ENCODE data around the gene VAMP1.
"Not testable (repeated sequence)": the region's sequence is repeated elsewhere in the genome, so short reads cannot be mapped to it uniquely, and the experiment has no call there.

The VAMP1 gene

GRCh38 chr12:6469092-6469491, 1.4 kb downstream of the VAMP1 start:
- no peak for DNase-seq

- DNase-seq = no peak
Measured at GRCh38 chr12:6468283-6468575, 2.2 kb downstream of the VAMP1 start.

GRCh38 chr12:6467571-6468282, 2.8 kb downstream of the VAMP1 start:
- not testable (repeated sequence) for DNase-seq

- not testable (repeated sequence) for DNase-seq
Measured at GRCh38 chr12:6466751-6467150, 3.7 kb downstream of the VAMP1 start.

GRCh38 chr12:6466184-6466573, 4.3 kb downstream of the VAMP1 start:
- no peak for DNase-seq

- DNase-seq = peak; percentile 28
Measured at GRCh38 chr12:6465467-6466183, 4.9 kb downstream of the VAMP1 start.

GRCh38 chr12:6464531-6464930, 5.9 kb downstream of the VAMP1 start:
- no peak for DNase-seq

GRCh38 chr12:6463858-6464257, 6.6 kb downstream of the VAMP1 start:
- no peak for DNase-seq

- DNase-seq = no peak
Measured at GRCh38 chr12:6463216-6463615, 7.3 kb downstream of the VAMP1 start.

- no peak for DNase-seq
Measured at GRCh38 chr12:6462234-6462995, 8.1 kb downstream of the VAMP1 start.

- peak; percentile 88 for DNase-seq
Measured at GRCh38 chr12:6461401-6462233, 8.9 kb downstream of the VAMP1 start.

GRCh38 chr12:6460751-6461371, 9.6 kb downstream of the VAMP1 start:
- DNase-seq = no peak

GRCh38 chr12:6459004-6459337, 11.5 kb downstream of the VAMP1 start:
- DNase-seq = no peak

GRCh38 chr12:6458281-6459003, 12.0 kb downstream of the VAMP1 start:
- DNase-seq = no peak

GRCh38 chr12:6457220-6457945, 13.1 kb downstream of the VAMP1 start:
- no peak for DNase-seq

GRCh38 chr12:6452944-6453630, 17.4 kb downstream of the VAMP1 start:
- DNase-seq = no peak

- no peak for DNase-seq
Measured at GRCh38 chr12:6452245-6452943, 18.1 kb downstream of the VAMP1 start.

GRCh38 chr12:6451348-6452244, 18.9 kb downstream of the VAMP1 start, which contains the start of gene TAPBPL:
Gene TAPBPL, plus strand, starts transcription at chr12:6452042. Its CDS starts 207 bp downstream, at chr12:6452249.
- peak; percentile 85 for DNase-seq

GRCh38 chr12:6450869-6451347, 19.6 kb downstream of the VAMP1 start:
- DNase-seq = no peak

Measured in CD4-positive, alpha-beta T cell treated with Interferon gamma for 1 hour (primary cell).